Measurements from ENCODE around the gene SPOCK2.

SPOCK2 gene

DNA sequence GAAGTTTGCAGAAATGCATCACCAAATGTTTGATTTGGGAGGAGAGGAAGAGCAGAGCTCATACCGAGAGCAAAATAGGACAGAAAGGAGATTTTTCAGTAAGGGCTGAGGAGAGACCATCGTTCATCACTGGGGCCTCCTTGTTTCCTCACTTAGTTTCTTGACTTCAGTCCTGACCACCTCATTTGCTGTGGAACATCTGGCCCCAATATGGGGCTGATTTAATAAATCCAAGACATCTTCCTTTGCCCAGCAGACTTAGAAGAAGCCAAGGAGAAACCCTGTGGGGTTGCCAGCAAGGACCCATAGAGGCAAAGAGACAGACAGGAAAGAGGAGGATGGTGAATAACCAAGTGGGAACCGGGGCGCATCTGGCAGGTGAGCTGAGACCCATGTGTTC, 63.8 kb downstream of the SPOCK2 start:
- H3K36me3 ChIP-seq (ENCODE audit: control insufficient read depth, insufficient read depth, low read length), result no peaks in the 10 kb centered on the region

DNA sequence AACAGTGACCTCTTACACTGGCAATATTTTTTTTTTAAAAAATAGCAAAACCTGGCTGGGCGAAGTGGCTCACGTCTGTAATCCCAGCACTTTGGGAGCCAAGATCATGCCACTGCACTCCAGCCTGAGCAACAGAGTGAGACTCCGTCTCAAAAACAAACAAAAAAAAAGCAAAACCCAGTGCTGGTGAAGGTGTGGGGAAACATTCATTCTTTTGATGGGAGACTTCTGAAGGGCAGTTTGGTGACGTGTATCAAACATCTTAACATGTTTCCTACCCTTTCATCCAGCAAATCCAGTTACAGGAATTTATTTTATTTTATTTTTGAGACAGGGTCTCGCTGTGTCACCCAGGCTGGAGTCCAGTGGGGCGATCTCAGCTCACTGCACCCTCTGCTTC, 66.1 kb downstream of the SPOCK2 start:
- Histone ChIP-seq H3K4me1 (ENCODE audit: control insufficient read depth, insufficient read depth, low read length) (no peaks in the 10 kb centered on the region; the same call in 1 of the 2 replicates), H3K4me3 (ENCODE audit: low read depth, low read length) (no peak overlapping the region)

More for the DNA sequence above, 63.8 kb downstream of the SPOCK2 start:
- no peaks in the 10 kb centered on the region for H3K4me1 ChIP-seq (ENCODE audit: control insufficient read depth, insufficient read depth, low read length)
- H3K27ac ChIP-seq (ENCODE audit: low read depth, low read length), result no peak overlapping the region
- H3K27me3 ChIP-seq (ENCODE audit: control insufficient read depth, insufficient read depth, low read length), result no peaks in the 10 kb centered on the region
- no peak overlapping the region for H3K9ac ChIP-seq (ENCODE audit: low read length)
- no peaks in the 10 kb centered on the region for H3K9me3 ChIP-seq (ENCODE audit: control insufficient read depth, insufficient read depth, low read depth, low read length)
- H3K4me3 ChIP-seq (ENCODE audit: low read depth, low read length), result no peak overlapping the region

GRCh38 chr10:72020914-72021809, 67.2 kb downstream of the SPOCK2 start:
- H3K4me3 ChIP-seq (ENCODE audit: low read depth, low read length), result no peak overlapping the region
- no peaks in the 10 kb centered on the region for H3K9me3 ChIP-seq (ENCODE audit: control insufficient read depth, insufficient read depth, low read depth, low read length)
- no peak overlapping the region for H3K9ac ChIP-seq (ENCODE audit: low read length)
- H3K27ac ChIP-seq (ENCODE audit: low read depth, low read length), result no peak overlapping the region
- H3K36me3 ChIP-seq (ENCODE audit: control insufficient read depth, insufficient read depth, low read length), result no peaks in the 10 kb centered on the region
- no peaks in the 10 kb centered on the region; the same call in 1 of the 2 replicates for H3K4me1 ChIP-seq (ENCODE audit: control insufficient read depth, insufficient read depth, low read length)
- H3K27me3 ChIP-seq (ENCODE audit: control insufficient read depth, insufficient read depth, low read length), result no peaks in the 10 kb centered on the region

More for the DNA sequence above, 66.1 kb downstream of the SPOCK2 start:
- Histone ChIP-seq H3K27me3 (ENCODE audit: control insufficient read depth, insufficient read depth, low read length) (no peaks in the 10 kb centered on the region), H3K27ac (ENCODE audit: low read depth, low read length) (no peak overlapping the region), H3K9me3 (ENCODE audit: control insufficient read depth, insufficient read depth, low read depth, low read length) (no peaks in the 10 kb centered on the region), H3K9ac (ENCODE audit: low read length) (no peak overlapping the region), H3K36me3 (ENCODE audit: control insufficient read depth, insufficient read depth, low read length) (no peaks in the 10 kb centered on the region)

DNA sequence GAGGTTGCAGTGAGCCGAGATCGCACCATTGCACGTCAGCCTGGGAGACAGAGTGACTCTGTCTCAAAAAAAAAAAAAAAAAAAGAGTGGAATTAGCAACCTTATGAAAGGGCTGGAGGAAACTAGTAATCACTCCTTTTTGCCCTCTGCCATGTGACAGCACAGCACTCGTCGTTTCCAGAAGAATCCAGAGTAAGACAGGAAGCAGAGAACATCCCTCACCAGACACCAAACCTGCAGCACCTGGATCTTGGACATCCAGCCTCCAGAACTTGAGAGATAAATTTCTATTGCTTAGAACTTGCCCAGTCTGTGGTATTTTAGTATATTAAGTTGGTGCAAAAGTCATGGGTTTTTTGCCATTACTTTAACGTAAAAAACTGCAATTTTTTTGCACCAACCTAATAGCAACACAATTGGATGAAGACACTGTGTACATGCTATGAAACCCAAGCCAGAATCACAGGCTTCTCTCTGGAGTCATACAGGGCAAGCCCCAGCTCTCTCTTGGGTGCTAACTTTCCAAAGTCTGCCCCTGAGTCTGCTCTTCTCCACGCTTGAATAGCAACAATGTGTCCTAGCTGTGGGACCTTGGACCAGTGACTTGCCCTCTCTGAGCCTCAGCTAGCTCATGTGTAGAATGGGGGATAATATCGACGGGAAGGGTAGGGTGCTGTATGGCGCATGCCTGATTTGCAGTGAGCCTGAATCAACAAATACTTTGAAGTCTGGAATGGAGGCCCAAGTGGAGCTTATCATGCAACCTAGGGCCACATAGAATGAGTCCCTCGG, 69.1 kb downstream of the SPOCK2 start:
- no peaks in the 10 kb centered on the region for H3K36me3 ChIP-seq (ENCODE audit: control insufficient read depth, insufficient read depth, low read length)
- no peak overlapping the region for H3K27ac ChIP-seq (ENCODE audit: low read depth, low read length)

GRCh38 chr10:72016608-72017300, 71.6 kb downstream of the SPOCK2 start:
- Histone ChIP-seq H3K4me3 (ENCODE audit: low read depth, low read length) (no peak overlapping the region), H3K36me3 (ENCODE audit: control insufficient read depth, insufficient read depth, low read length) (no peaks in the 10 kb centered on the region), H3K27ac (ENCODE audit: low read depth, low read length) (no peak overlapping the region), H3K4me1 (ENCODE audit: control insufficient read depth, insufficient read depth, low read length) (no peaks in the 10 kb centered on the region; the same call in 1 of the 2 replicates), H3K27me3 (ENCODE audit: control insufficient read depth, insufficient read depth, low read length) (no peaks in the 10 kb centered on the region), H3K9ac (ENCODE audit: low read length) (no peak overlapping the region), H3K9me3 (ENCODE audit: control insufficient read depth, insufficient read depth, low read depth, low read length) (no peaks in the 10 kb centered on the region)

More for the DNA sequence above, 69.1 kb downstream of the SPOCK2 start:
- Histone ChIP-seq H3K27me3 (ENCODE audit: control insufficient read depth, insufficient read depth, low read length) (no peaks in the 10 kb centered on the region), H3K9ac (ENCODE audit: low read length) (no peak overlapping the region), H3K4me1 (ENCODE audit: control insufficient read depth, insufficient read depth, low read length) (no peaks in the 10 kb centered on the region; the same call in 1 of the 2 replicates), H3K4me3 (ENCODE audit: low read depth, low read length) (no peak overlapping the region), H3K9me3 (ENCODE audit: control insufficient read depth, insufficient read depth, low read depth, low read length) (no peaks in the 10 kb centered on the region)

- no peak overlapping the region for H3K4me3 ChIP-seq (ENCODE audit: low read depth, low read length)
- no peaks in the 10 kb centered on the region for H3K27me3 ChIP-seq (ENCODE audit: control insufficient read depth, insufficient read depth, low read length)
- H3K9me3 ChIP-seq (ENCODE audit: control insufficient read depth, insufficient read depth, low read depth, low read length), result no peaks in the 10 kb centered on the region
- H3K4me1 ChIP-seq (ENCODE audit: control insufficient read depth, insufficient read depth, low read length), result no peaks in the 10 kb centered on the region; the same call in 1 of the 2 replicates
- no peaks in the 10 kb centered on the region for H3K36me3 ChIP-seq (ENCODE audit: control insufficient read depth, insufficient read depth, low read length)
- no peak overlapping the region for H3K27ac ChIP-seq (ENCODE audit: low read depth, low read length)
- H3K9ac ChIP-seq (ENCODE audit: low read length), result no peak overlapping the region
Measured at GRCh38 chr10:72015841-72016240, 72.5 kb downstream of the SPOCK2 start.

DNA sequence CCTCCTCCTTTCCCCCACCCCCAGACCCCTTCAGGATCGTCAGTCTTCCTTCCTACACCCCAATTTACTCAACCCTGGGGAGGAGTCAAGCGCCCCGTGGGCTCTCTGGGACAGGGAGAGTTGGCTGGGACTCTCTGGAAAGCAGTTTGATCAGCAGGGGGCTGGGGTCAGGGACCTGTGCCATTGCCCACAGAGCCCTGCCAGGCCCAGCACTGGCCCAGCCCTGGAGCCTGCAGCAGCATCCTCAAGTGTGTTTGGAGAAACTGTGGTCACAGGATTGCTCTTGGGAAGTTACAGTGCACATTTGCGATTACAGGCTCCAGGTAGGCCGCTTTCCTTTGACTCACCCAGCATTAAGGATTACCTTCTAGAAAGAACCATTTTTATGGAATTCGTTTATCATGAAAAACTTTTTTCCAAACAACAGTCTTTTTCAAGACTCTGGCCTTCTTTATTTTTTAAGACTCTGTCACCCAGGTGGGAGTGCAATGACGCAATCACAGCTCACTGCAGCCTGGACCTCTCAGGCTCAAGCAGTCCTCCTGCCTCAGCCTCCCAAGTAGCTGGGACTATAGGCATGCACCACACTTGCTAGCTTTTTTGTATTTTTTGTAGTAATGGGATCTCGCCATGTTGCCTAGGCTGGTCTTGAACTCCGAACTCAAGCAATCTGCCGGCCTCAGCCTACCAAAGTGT, 73.4 kb downstream of the SPOCK2 start:
- Histone ChIP-seq H3K27me3 (ENCODE audit: control insufficient read depth, insufficient read depth, low read length) (no peaks in the 10 kb centered on the region), H3K4me1 (ENCODE audit: control insufficient read depth, insufficient read depth, low read length) (peaks cover 4% of the 10 kb centered on the region; the same call in 1 of the 2 replicates), H3K4me3 (ENCODE audit: low read depth, low read length) (no peak overlapping the region), H3K9ac (ENCODE audit: low read length) (no peak overlapping the region), H3K27ac (ENCODE audit: low read depth, low read length) (no peak overlapping the region), H3K36me3 (ENCODE audit: control insufficient read depth, insufficient read depth, low read length) (no peaks in the 10 kb centered on the region), H3K9me3 (ENCODE audit: control insufficient read depth, insufficient read depth, low read depth, low read length) (no peaks in the 10 kb centered on the region)

DNA sequence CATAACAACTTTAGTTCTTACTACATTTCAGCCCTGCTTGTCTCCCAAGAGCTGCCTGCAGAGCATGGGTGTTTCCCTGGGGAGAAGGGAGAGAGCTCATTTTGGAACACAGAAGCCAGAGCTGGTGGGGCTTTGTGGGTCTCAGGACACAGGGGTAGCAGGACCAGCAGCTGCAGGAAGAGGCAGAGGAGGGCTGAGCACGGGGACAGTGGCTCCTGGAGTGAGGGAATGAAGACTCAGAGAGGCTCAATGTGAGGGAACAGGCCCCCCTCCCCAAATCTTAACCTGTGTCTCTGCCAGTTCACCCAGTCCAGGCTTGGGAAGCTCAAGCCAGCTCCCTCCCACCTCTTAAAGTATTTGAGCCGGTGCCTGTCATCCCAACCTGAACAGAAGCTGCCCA, 74.2 kb downstream of the SPOCK2 start:
- Histone ChIP-seq H3K27me3 (ENCODE audit: control insufficient read depth, insufficient read depth, low read length) (no peaks in the 10 kb centered on the region), H3K36me3 (ENCODE audit: control insufficient read depth, insufficient read depth, low read length) (no peaks in the 10 kb centered on the region), H3K4me1 (ENCODE audit: control insufficient read depth, insufficient read depth, low read length) (peaks cover 11% of the 10 kb centered on the region; the same call in 1 of the 2 replicates), H3K9me3 (ENCODE audit: control insufficient read depth, insufficient read depth, low read depth, low read length) (no peaks in the 10 kb centered on the region), H3K27ac (ENCODE audit: low read depth, low read length) (no peak overlapping the region), H3K4me3 (ENCODE audit: low read depth, low read length) (no peak overlapping the region), H3K9ac (ENCODE audit: low read length) (no peak overlapping the region)

DNA sequence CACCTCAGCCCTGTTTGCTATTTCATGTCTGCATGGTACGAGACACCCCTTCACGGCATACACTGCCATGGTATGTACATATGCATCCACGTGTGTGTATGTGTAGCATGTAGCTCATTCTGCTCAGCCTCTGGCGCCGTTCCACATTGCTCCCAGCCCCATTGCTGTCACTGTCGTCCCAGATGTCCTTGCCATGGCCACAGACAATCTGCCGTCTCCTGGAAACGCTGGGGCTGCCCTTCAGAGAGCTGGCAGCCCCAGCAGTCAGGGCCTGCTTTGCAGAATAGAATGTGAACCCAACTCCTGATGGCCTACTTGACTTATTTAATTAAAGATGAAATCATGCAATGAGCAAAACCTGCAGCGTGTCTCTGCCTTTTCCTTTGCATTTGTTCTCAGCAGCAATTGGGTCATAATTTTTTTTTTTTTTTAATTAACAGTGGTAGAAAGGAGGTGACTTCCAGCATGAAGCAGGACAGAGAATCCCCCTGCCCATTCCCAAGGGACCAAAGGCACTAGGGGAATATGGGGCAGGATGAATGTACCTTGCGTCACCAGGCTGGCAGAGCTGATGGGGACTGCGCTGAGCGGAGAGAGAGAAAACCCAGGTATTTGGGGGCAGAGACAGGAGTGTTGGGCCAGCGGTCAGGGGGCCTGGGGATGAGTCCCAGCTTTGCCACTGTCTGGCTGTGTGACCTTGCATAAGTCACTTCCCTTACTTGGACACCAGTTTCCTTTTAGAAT, 75.0 kb downstream of the SPOCK2 start:
- H3K9me3 ChIP-seq (ENCODE audit: control insufficient read depth, insufficient read depth, low read depth, low read length), result no peaks in the 10 kb centered on the region

DNA sequence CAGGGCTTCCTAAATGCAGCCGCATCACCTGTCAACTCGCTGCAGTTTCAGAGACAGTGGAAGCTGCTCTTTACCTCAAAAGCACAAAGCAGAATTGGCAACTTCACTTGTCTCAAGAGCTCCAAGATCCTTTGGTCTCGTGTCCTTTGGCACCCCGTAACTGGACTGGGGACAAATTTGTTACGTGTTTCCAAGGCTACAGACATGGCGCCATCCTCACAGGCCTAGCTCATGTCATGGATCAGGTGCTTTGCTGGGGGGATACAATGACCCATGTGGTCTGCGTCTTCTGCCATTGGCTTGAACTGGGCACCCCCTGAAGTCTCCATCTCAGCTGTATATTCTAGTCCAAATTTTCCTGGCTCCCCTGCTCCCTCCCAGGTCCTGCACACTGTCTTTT, 75.6 kb downstream of the SPOCK2 start:
- Histone ChIP-seq H3K4me3 (ENCODE audit: low read depth, low read length) (no peak overlapping the region), H3K27ac (ENCODE audit: low read depth, low read length) (no peak overlapping the region), H3K9ac (ENCODE audit: low read length) (no peak overlapping the region), H3K4me1 (ENCODE audit: control insufficient read depth, insufficient read depth, low read length) (peaks cover 18% of the 10 kb centered on the region; the same call in 1 of the 2 replicates), H3K36me3 (ENCODE audit: control insufficient read depth, insufficient read depth, low read length) (0 out of 2 replicates have a peak, but pooled peaks cover 3% of the 10 kb centered on the region), H3K27me3 (ENCODE audit: control insufficient read depth, insufficient read depth, low read length) (no peaks in the 10 kb centered on the region), H3K9me3 (ENCODE audit: control insufficient read depth, insufficient read depth, low read depth, low read length) (no peaks in the 10 kb centered on the region)

More for the DNA sequence above, 75.0 kb downstream of the SPOCK2 start:
- no peak overlapping the region for H3K4me3 ChIP-seq (ENCODE audit: low read depth, low read length)
- H3K4me1 ChIP-seq (ENCODE audit: control insufficient read depth, insufficient read depth, low read length), result peaks cover 18% of the 10 kb centered on the region; the same call in 1 of the 2 replicates
- 0 out of 2 replicates have a peak, but pooled peaks cover 3% of the 10 kb centered on the region for H3K36me3 ChIP-seq (ENCODE audit: control insufficient read depth, insufficient read depth, low read length)
- H3K27me3 ChIP-seq (ENCODE audit: control insufficient read depth, insufficient read depth, low read length), result no peaks in the 10 kb centered on the region
- H3K27ac ChIP-seq (ENCODE audit: low read depth, low read length), result no peak overlapping the region
- H3K9ac ChIP-seq (ENCODE audit: low read length), result no peak overlapping the region

Measured in HUES6 (cell line).